Measurements from ENCODE around the gene TMEM108.

TMEM108 gene

GRCh38 chr3:133439563-133439962 lies 401.4 kb downstream of the TMEM108 start:
- Mint-ChIP-seq H3K36me3 (ENCODE audit: low read depth) (peaks cover 6% of the 10 kb centered on the region), H3K27me3 (ENCODE audit: low read depth) (no peaks in the 10 kb centered on the region), H3K27ac (no peak overlapping the region), H3K9me3 (peaks cover 12% of the 10 kb centered on the region), H3K4me1 (ENCODE audit: low read depth) (peaks cover 31% of the 10 kb centered on the region), H3K4me3 (no peak overlapping the region)
- no peak for DNase-seq (ENCODE audit: low spot score)

GRCh38 chr3:133440652-133441051 lies 402.5 kb downstream of the TMEM108 start:
- Mint-ChIP-seq H3K4me3 (no peak overlapping the region), H3K27ac (no peak overlapping the region), H3K36me3 (ENCODE audit: low read depth) (peaks cover 6% of the 10 kb centered on the region), H3K9me3 (peaks cover 12% of the 10 kb centered on the region), H3K27me3 (ENCODE audit: low read depth) (no peaks in the 10 kb centered on the region), H3K4me1 (ENCODE audit: low read depth) (peaks cover 34% of the 10 kb centered on the region)
- no peak for DNase-seq (ENCODE audit: low spot score)

GRCh38 chr3:133441867-133442270 lies 403.7 kb downstream of the TMEM108 start:
- Mint-ChIP-seq H3K4me1 (ENCODE audit: low read depth) (peaks cover 36% of the 10 kb centered on the region), H3K27me3 (ENCODE audit: low read depth) (no peaks in the 10 kb centered on the region), H3K4me3 (peak overlapping the region; percentile 86), H3K27ac (peak overlapping the region; percentile 95), H3K9me3 (peaks cover 12% of the 10 kb centered on the region), H3K36me3 (ENCODE audit: low read depth) (peaks cover 6% of the 10 kb centered on the region)
- DNase-seq (ENCODE audit: low spot score): peak; percentile 24

GRCh38 chr3:133442518-133442917 lies 404.3 kb downstream of the TMEM108 start:
- peaks cover 12% of the 10 kb centered on the region for H3K9me3 Mint-ChIP-seq
- no peak for DNase-seq (ENCODE audit: low spot score)
- H3K36me3 Mint-ChIP-seq (ENCODE audit: low read depth): peaks cover 6% of the 10 kb centered on the region
- H3K4me3 Mint-ChIP-seq: peak overlapping the region; percentile 86
- H3K27me3 Mint-ChIP-seq (ENCODE audit: low read depth): no peaks in the 10 kb centered on the region
- peak overlapping the region; percentile 95 for H3K27ac Mint-ChIP-seq
- H3K4me1 Mint-ChIP-seq (ENCODE audit: low read depth): peaks cover 38% of the 10 kb centered on the region

- no peak for DNase-seq (ENCODE audit: low spot score)
- Mint-ChIP-seq H3K27me3 (ENCODE audit: low read depth) (no peaks in the 10 kb centered on the region), H3K27ac (no peak overlapping the region), H3K36me3 (ENCODE audit: low read depth) (peaks cover 6% of the 10 kb centered on the region), H3K9me3 (peaks cover 12% of the 10 kb centered on the region), H3K4me1 (ENCODE audit: low read depth) (peaks cover 46% of the 10 kb centered on the region), H3K4me3 (no peak overlapping the region)
Measured at GRCh38 chr3:133443649-133444422, 405.6 kb downstream of the TMEM108 start.

- H3K27me3 Mint-ChIP-seq (ENCODE audit: low read depth): no peaks in the 10 kb centered on the region
- H3K4me1 Mint-ChIP-seq (ENCODE audit: low read depth): peaks cover 52% of the 10 kb centered on the region
- H3K9me3 Mint-ChIP-seq: peaks cover 9% of the 10 kb centered on the region
- H3K36me3 Mint-ChIP-seq (ENCODE audit: low read depth): peaks cover 3% of the 10 kb centered on the region
- DNase-seq (ENCODE audit: low spot score): no peak
- no peak overlapping the region for H3K4me3 Mint-ChIP-seq
- no peak overlapping the region for H3K27ac Mint-ChIP-seq
Measured at GRCh38 chr3:133444423-133444774, 406.2 kb downstream of the TMEM108 start.

GRCh38 chr3:133445108-133445507 lies 406.9 kb downstream of the TMEM108 start:
- no peaks in the 10 kb centered on the region for H3K36me3 Mint-ChIP-seq (ENCODE audit: low read depth)
- H3K4me3 Mint-ChIP-seq: no peak overlapping the region
- H3K4me1 Mint-ChIP-seq (ENCODE audit: low read depth): peaks cover 55% of the 10 kb centered on the region
- H3K27me3 Mint-ChIP-seq (ENCODE audit: low read depth): no peaks in the 10 kb centered on the region
- DNase-seq (ENCODE audit: low spot score): no peak
- no peak overlapping the region for H3K27ac Mint-ChIP-seq
- H3K9me3 Mint-ChIP-seq: peaks cover 3% of the 10 kb centered on the region
